GM23338 (cell line): ENCODE results near the gene GABRR2. TPM values are rescaled to one million over a fixed set of nuclear protein-coding genes. Genes with fewer than 3 reads are reported as not detected.

ENCODE experiments used
- ATAC-seq: fragments of 200-7000 bp; cut with Tn5 transposase; 3 replicates; pipeline ENCODE4 v1.9.1; 2020
- DNase-seq: peaks from one replicate; pipeline ENCODE4 v3.0.0-alpha.2; 2015; ENCODE audit warnings: low spot score
- H2AFZ ChIP-seq: fragments of 200-600 bp; sonication (generic); 2 replicates; pipeline ENCODE4 v1.8.0; 2016; ENCODE audit warnings: antibody characterized with exemption, mild to moderate bottlenecking, moderate library complexity
- H3F3A ChIP-seq: fragments of 200-600 bp; sonication (generic); replicated peaks from 2 replicates; pipeline ENCODE4 v1.8.0; 2017; ENCODE audit warnings: antibody characterized with exemption, mixed run types, low read depth
- H3K27ac ChIP-seq: fragments of 200-600 bp; sonication (generic); 2 replicates; pipeline ENCODE4 v1.6.1; 2016; ENCODE audit warnings: low read depth
- H3K27me3 ChIP-seq: fragments of 200-600 bp; sonication (generic); 2 replicates; pipeline ENCODE4 v1.8.0; 2016; ENCODE audit warnings: mild to moderate bottlenecking, mixed run types, moderate library complexity; ENCODE audit not compliant: insufficient read depth
- H3K36me3 ChIP-seq: fragments of 200-600 bp; sonication (generic); 2 replicates; pipeline ENCODE4 v1.8.0; 2016; ENCODE audit warnings: mild to moderate bottlenecking; ENCODE audit not compliant: insufficient read depth
- H3K4me1 ChIP-seq: fragments of 200-600 bp; sonication (generic); 2 replicates; pipeline ENCODE4 v1.8.0; 2016; ENCODE audit warnings: mild to moderate bottlenecking, moderate library complexity; ENCODE audit not compliant: insufficient read depth
- H3K4me2 ChIP-seq: fragments of 200-600 bp; sonication (generic); 2 replicates; pipeline ENCODE4 v1.7.1; 2017; ENCODE audit warnings: mixed run types
- H3K4me3 ChIP-seq: fragments of 200-600 bp; sonication (generic); 2 replicates; pipeline ENCODE4 v1.6.1; 2016; ENCODE audit warnings: mixed run types
- H3K79me2 ChIP-seq: fragments of 200-600 bp; sonication (generic); replicated peaks from 2 replicates; pipeline ENCODE4 v1.8.0; 2017; ENCODE audit warnings: mild to moderate bottlenecking; ENCODE audit not compliant: insufficient read depth
- H3K9me2 ChIP-seq: fragments of 200-600 bp; sonication (generic); 2 replicates; pipeline ENCODE4 v1.8.0; 2017; ENCODE audit not compliant: insufficient read depth
- H4K20me1 ChIP-seq: fragments of 200-600 bp; sonication (generic); replicated peaks from 2 replicates; pipeline ENCODE4 v1.8.0; 2017; ENCODE audit warnings: mild to moderate bottlenecking; ENCODE audit not compliant: insufficient read depth
- H3K27ac Mint-ChIP-seq: 2 replicates; pipeline ENCODE4 v1.8.0; 2020; ENCODE audit warnings: inconsistent platforms, mild to moderate bottlenecking, moderate library complexity, mixed read lengths
- H3K27me3 Mint-ChIP-seq: 3 replicates; pipeline ENCODE4 v1.8.0; 2022; ENCODE audit warnings: low read depth, mild to moderate bottlenecking, moderate library complexity, mixed read lengths, inconsistent platforms; ENCODE audit not compliant: insufficient read depth, poor library complexity
- H3K36me3 Mint-ChIP-seq: 3 replicates; pipeline ENCODE4 v1.8.0; 2021; ENCODE audit warnings: low read depth, mild to moderate bottlenecking, inconsistent platforms, moderate library complexity, mixed read lengths
- H3K4me1 Mint-ChIP-seq: 3 replicates; pipeline ENCODE4 v1.8.0; 2020; ENCODE audit warnings: mild to moderate bottlenecking, inconsistent platforms, mixed read lengths
- H3K4me3 Mint-ChIP-seq: 3 replicates; pipeline ENCODE4 v1.8.0; 2021; ENCODE audit warnings: moderate library complexity, mild to moderate bottlenecking, inconsistent platforms, mixed read lengths
- H3K9me3 Mint-ChIP-seq: 3 replicates; pipeline ENCODE4 v1.8.0; 2020; ENCODE audit warnings: moderate library complexity, mild to moderate bottlenecking, inconsistent platforms, mixed read lengths
- CREB1 ChIP-seq: fragments of 250-450 bp; sonication (Bioruptor Pico); IDR thresholded peaks from 2 replicates; pipeline ENCODE4 v1.5.0; 2020; ENCODE audit warnings: low read depth, mild to moderate bottlenecking, moderate library complexity
- CTCF ChIP-seq, 2 experiments: fragments of 200-600 bp in 1 of 2; sonication (generic) in 1 of 2; conservative IDR thresholded peaks; 2 replicates each; pipeline versions ENCODE4 v1.5.1 to v1.6.1; 2016 to 2017; ENCODE audit warnings: antibody characterized with exemption in 2 of 2, low read depth in 2 of 2, mild to moderate bottlenecking in 2 of 2, moderate library complexity in 1 of 2
- ETS1 ChIP-seq: IDR thresholded peaks from 2 replicates; pipeline ENCODE4 v1.6.1; 2016; ENCODE audit warnings: antibody characterized with exemption
- EZH2 ChIP-seq: fragments of 200-600 bp; sonication (generic); IDR thresholded peaks from one replicate; pipeline ENCODE4 v1.8.0; 2017; ENCODE audit warnings: antibody characterized with exemption, mild to moderate bottlenecking, low read depth; ENCODE audit not compliant: unreplicated experiment
- EZH2phosphoT487 ChIP-seq: fragments of 200-600 bp; sonication (generic); IDR thresholded peaks from one replicate; pipeline ENCODE4 v1.8.1; 2018; ENCODE audit warnings: antibody characterized with exemption; ENCODE audit not compliant: unreplicated experiment
- JUNB ChIP-seq: IDR thresholded peaks from one replicate; pipeline ENCODE4 v1.6.1; 2016; ENCODE audit warnings: antibody characterized with exemption; ENCODE audit not compliant: unreplicated experiment
- NANOG ChIP-seq: IDR thresholded peaks from 2 replicates; pipeline ENCODE4 v1.6.1; 2016; ENCODE audit warnings: antibody characterized with exemption, borderline replicate concordance
- POLR2AphosphoS5 ChIP-seq: IDR thresholded peaks from 2 replicates; pipeline ENCODE4 v1.6.1; 2016; ENCODE audit warnings: antibody characterized with exemption, low read depth
- REST ChIP-seq: IDR thresholded peaks from one replicate; pipeline ENCODE4 v1.6.1; 2018; ENCODE audit warnings: antibody characterized with exemption; ENCODE audit not compliant: unreplicated experiment
- STAT1 ChIP-seq: IDR thresholded peaks from one replicate; pipeline ENCODE4 v1.6.1; 2016; ENCODE audit warnings: antibody characterized with exemption; ENCODE audit not compliant: unreplicated experiment
- ZNF114 ChIP-seq: fragments of 250-450 bp; sonication (Bioruptor Pico); IDR thresholded peaks from 2 replicates; pipeline ENCODE4 v1.5.0; 2020; ENCODE audit warnings: mild to moderate bottlenecking, moderate library complexity
- ZNF331 ChIP-seq: fragments of 250-450 bp; sonication (Bioruptor Pico); IDR thresholded peaks from 2 replicates; pipeline ENCODE4 v1.5.0; 2020; ENCODE audit warnings: low read depth, mild to moderate bottlenecking, moderate library complexity
- ZNF462 ChIP-seq: fragments of 250-450 bp; sonication (Bioruptor Pico); IDR thresholded peaks from 2 replicates; pipeline ENCODE4 v1.5.0; 2020; ENCODE audit warnings: mild to moderate bottlenecking, moderate library complexity
- polyA plus RNA-seq: library from polyadenylated mRNA; unstranded; fragments of >200 nt; fragmentation: Nextera tagmentation; extraction: Ambion mirVana; gene quantifications from 2 replicates; pipeline ENCODE4 v1.2.1, GENCODE V29; 2016
- total RNA-seq: library from RNA; depleted of rRNA; stranded (reverse); fragments of >200 nt; shearing (Covaris generic); gene quantifications from 2 replicates; pipeline ENCODE4 v1.2.3, GENCODE V29; 2014

The GABRR2 gene
- total and polyA plus RNA-seq, 2 experiments from 2014 or later: not detected

GRCh38 chr6:89216411-89216810 lies 98.7 kb downstream of the GABRR2 start:
- Histone ChIP-seq H3K4me1 (peaks cover 35% of the 10 kb centered on the region), H2AFZ (peak overlapping the region; percentile 20), H3K27ac (no peak overlapping the region), H3F3A (no peaks in the 10 kb centered on the region), H3K4me2 (no peak overlapping the region), H4K20me1 (no peaks in the 10 kb centered on the region), H3K4me3 (no peak overlapping the region), H3K79me2 (no peaks in the 10 kb centered on the region), H3K27me3 (no peaks in the 10 kb centered on the region), H3K36me3 (no peaks in the 10 kb centered on the region), H3K9me2 (no peaks in the 10 kb centered on the region; the same call in 1 of the 2 replicates)
- Mint-ChIP-seq H3K4me1 (peaks cover 29% of the 10 kb centered on the region), H3K9me3 (no peaks in the 10 kb centered on the region), H3K4me3 (no peak overlapping the region), H3K27ac (no peak overlapping the region), H3K27me3 (no peaks in the 10 kb centered on the region), H3K36me3 (no peaks in the 10 kb centered on the region; the same call in 2 of the 3 replicates)
- no peak for TF ChIP-seq STAT1
- no peak for TF ChIP-seq CTCF (conservative IDR thresholded peaks at IDR 0.05; ENCODE audit: low read depth in 2 of 2)
- TF ChIP-seq CREB1 (CRISPR knock-in tag): no peak
- TF ChIP-seq NANOG: no peak
- TF ChIP-seq ZNF114: no peak
- TF ChIP-seq EZH2phosphoT487: no peak
- no peak for TF ChIP-seq REST
- TF ChIP-seq ZNF462 (CRISPR knock-in tag): no peak
- TF ChIP-seq ZNF331 (CRISPR knock-in tag): no peak
- no peak for TF ChIP-seq POLR2AphosphoS5
- TF ChIP-seq ETS1: no peak
- TF ChIP-seq JUNB: no peak
- no peak for TF ChIP-seq EZH2
- peak; percentile 67 for ATAC-seq
- DNase-seq: no peak
